Measurements from ENCODE around the gene SGMS1.
A peak's percentile ranks its signal among the peaks of the same experiment; 100 is the strongest.
"Not testable (repeated sequence)": the region's sequence is repeated elsewhere in the genome, so short reads cannot be mapped to it uniquely, and the experiment has no call there.

The SGMS1 gene

GRCh38 chr10:50552771-50553535, 70.8 kb downstream of the SGMS1 start:
- DNase-seq, result no peak

GRCh38 chr10:50552308-50552707, 71.4 kb downstream of the SGMS1 start:
- DNase-seq, result no peak

- DNase-seq, result no peak
Measured at GRCh38 chr10:50551894-50552293, 71.9 kb downstream of the SGMS1 start.

- no peak for DNase-seq
Measured at GRCh38 chr10:50550291-50550839, 73.4 kb downstream of the SGMS1 start.

- DNase-seq, result not testable (repeated sequence)
Measured at GRCh38 chr10:50549186-50549585, 74.6 kb downstream of the SGMS1 start.

GRCh38 chr10:50548481-50548880, 75.3 kb downstream of the SGMS1 start:
- not testable (repeated sequence) for DNase-seq

- not testable (repeated sequence) for DNase-seq
Measured at GRCh38 chr10:50546287-50546686, 77.5 kb downstream of the SGMS1 start.

GRCh38 chr10:50545846-50546245, 77.9 kb downstream of the SGMS1 start:
- DNase-seq, result no peak

- no peak for DNase-seq
Measured at GRCh38 chr10:50544857-50545429, 78.8 kb downstream of the SGMS1 start.

GRCh38 chr10:50544095-50544856, 79.5 kb downstream of the SGMS1 start:
- no peak for DNase-seq

GRCh38 chr10:50542871-50543270, 80.9 kb downstream of the SGMS1 start:
- DNase-seq, result no peak

- no peak for DNase-seq
Measured at GRCh38 chr10:50541921-50542320, 81.8 kb downstream of the SGMS1 start.

GRCh38 chr10:50541317-50541716, 82.4 kb downstream of the SGMS1 start:
- DNase-seq, result no peak

GRCh38 chr10:50540826-50541122, 83.0 kb downstream of the SGMS1 start:
- DNase-seq, result no peak

GRCh38 chr10:50540069-50540825, 83.5 kb downstream of the SGMS1 start:
- no peak for DNase-seq

- no peak for DNase-seq
Measured at GRCh38 chr10:50538555-50539398, 85.0 kb downstream of the SGMS1 start.

GRCh38 chr10:50536617-50537240, 87.0 kb downstream of the SGMS1 start:
- DNase-seq, result no peak

GRCh38 chr10:50534748-50535376, 88.9 kb downstream of the SGMS1 start:
- DNase-seq, result peak; percentile 24

GRCh38 chr10:50533296-50533695, 90.5 kb downstream of the SGMS1 start:
- no peak for DNase-seq

- no peak for DNase-seq
Measured at GRCh38 chr10:50531388-50532077, 92.2 kb downstream of the SGMS1 start.
